A549 (cell line): Measurements from ENCODE around the gene GNAO1. TPM values are rescaled to one million over a fixed set of nuclear protein-coding genes. Genes with fewer than 3 reads are reported as not detected.

Experiments
- ATAC-seq, 2 experiments: fragments of 200-7000 bp in 1 of 2; fragments of >200 bp in 1 of 2; cut with Nextera tagmentation in 1 of 2; cut with Tn5 transposase in 1 of 2; 3 replicates each; pipeline versions ENCODE4 v1.8.0 to v1.9.1; 2018 to 2020; ENCODE audit warnings: mild to moderate bottlenecking in 1 of 2, moderate library complexity in 1 of 2
- CTCF ChIA-PET: fragments of 300-600 bp; sonication (Branson Sonifier 250); formaldehyde crosslinking; extraction: SDS; loops from one replicate; lab custom pipeline; 2021; ENCODE audit warnings: antibody characterized with exemption, inconsistent platforms; lab: Yijun Ruan, JAX
- POLR2A ChIA-PET: fragments of 350-600 bp; formaldehyde crosslinking; extraction: SDS; loops from one replicate; lab custom pipeline; 2021; ENCODE audit warnings: antibody characterized with exemption, inconsistent platforms; lab: Yijun Ruan, JAX
- DNase-seq, 2 experiments: peaks; one replicate each; pipeline versions ENCODE4 v3.0.0 to v3.0.0-alpha.2; 2011 to 2016; ENCODE audit warnings: low read depth in 1 of 2, low spot score in 1 of 2
- FAIRE-seq: peaks from 2 replicates; lab custom pipeline; 2011; peaks lifted over from hg19 to GRCh38; lab: Jason Lieb, UNC
- H3K27ac ChIP-seq, 2 experiments: fragments of >200 bp; sonication (Bioruptor Twin); formaldehyde crosslinking; 3 replicates each; pipeline ENCODE4 v1.5.1; 2016 to 2017
- H3K4me1 ChIP-seq: fragments of >200 bp; sonication (Bioruptor Twin); formaldehyde crosslinking; 3 replicates; pipeline ENCODE4 v1.6.1; 2016
- H3K4me2 ChIP-seq: fragments of >200 bp; sonication (Bioruptor Twin); formaldehyde crosslinking; 3 replicates; pipeline ENCODE4 v1.6.1; 2016
- H3K4me3 ChIP-seq: fragments of >200 bp; sonication (Bioruptor Twin); formaldehyde crosslinking; 3 replicates; pipeline ENCODE4 v1.5.1; 2016
- H3K9me3 ChIP-seq: fragments of >200 bp; sonication (Bioruptor Twin); formaldehyde crosslinking; 3 replicates; pipeline ENCODE4 v1.6.1; 2016
- ATOH8 ChIP-seq: fragments of 250-450 bp; sonication (Bioruptor Pico); IDR thresholded peaks from 2 replicates; pipeline ENCODE4 v1.5.0; 2020; ENCODE audit warnings: low read depth, mild to moderate bottlenecking, moderate library complexity
- CBX2 ChIP-seq: fragments of 200-600 bp; sonication (generic); IDR thresholded peaks from 2 replicates; pipeline ENCODE4 v1.6.1; 2016; ENCODE audit warnings: low read depth, mild to moderate bottlenecking, borderline replicate concordance
- EP300 ChIP-seq, 2 experiments: fragments of >200 bp; sonication (Bioruptor Twin); formaldehyde crosslinking; IDR thresholded peaks; 2 replicates in 1 of 2; 3 replicates in 1 of 2; pipeline ENCODE4 v1.6.1; 2016 to 2017
- FOXS1 ChIP-seq: fragments of 250-450 bp; sonication (Bioruptor Pico); IDR thresholded peaks from 2 replicates; pipeline ENCODE4 v1.5.0; 2020; ENCODE audit warnings: mild to moderate bottlenecking, moderate library complexity
- HEYL ChIP-seq: fragments of 250-450 bp; sonication (Bioruptor Pico); IDR thresholded peaks from 2 replicates; pipeline ENCODE4 v1.8.0; 2021; ENCODE audit warnings: mild to moderate bottlenecking, moderate library complexity
- HOXB13 ChIP-seq: fragments of 250-450 bp; sonication (Bioruptor Pico); IDR thresholded peaks from 2 replicates; pipeline ENCODE4 v1.5.0; 2020; ENCODE audit warnings: low read depth, mild to moderate bottlenecking, moderate library complexity
- MAFK ChIP-seq: fragments of 450-650 bp; IDR thresholded peaks from 2 replicates; pipeline ENCODE4 v1.6.1; 2014; ENCODE audit not compliant: partially characterized antibody
- POLR2AphosphoS2 ChIP-seq: conservative IDR thresholded peaks from 2 replicates; pipeline ENCODE4 v1.6.1; 2012; ENCODE audit warnings: low read length, improper control_type of control experiment, inconsistent platforms
- RAD21 ChIP-seq, 2 experiments: fragments of >200 bp in 1 of 2; sonication (Bioruptor Twin) in 1 of 2; formaldehyde crosslinking in 1 of 2; IDR thresholded peaks in 1 of 2; conservative IDR thresholded peaks in 1 of 2; 2 replicates in 1 of 2; 3 replicates in 1 of 2; pipeline ENCODE4 v1.6.1; 2012 to 2018; ENCODE audit warnings: inconsistent platforms in 1 of 2
- RARB ChIP-seq: fragments of 250-450 bp; sonication (Bioruptor Pico); IDR thresholded peaks from 2 replicates; pipeline ENCODE4 v1.8.0; 2021; ENCODE audit warnings: mild to moderate bottlenecking, moderate library complexity
- RNF2 ChIP-seq: fragments of 200-600 bp; sonication (generic); IDR thresholded peaks from 2 replicates; pipeline ENCODE4 v1.6.1; 2016; ENCODE audit warnings: low read depth, mild to moderate bottlenecking, antibody characterized with exemption, moderate library complexity, borderline replicate concordance
- SMC3 ChIP-seq: fragments of >200 bp; sonication (Bioruptor Twin); formaldehyde crosslinking; IDR thresholded peaks from 3 replicates; pipeline ENCODE4 v1.6.1; 2018; ENCODE audit warnings: inconsistent platforms
- TP53 ChIP-seq: fragments of 250-450 bp; sonication (Bioruptor Pico); IDR thresholded peaks from 2 replicates; pipeline ENCODE4 v1.5.0; 2021; ENCODE audit warnings: mild to moderate bottlenecking, moderate library complexity
- WGBS: methylation state at CpG from one replicate; pipeline ENCODE4 v1.1.6; 2017; ENCODE audit errors: missing lambda C conversion rate; 5-methylcytosine and 5-hydroxymethylcytosine counted together
- polyA plus RNA-seq, 4 experiments: library from polyadenylated mRNA; depleted of rRNA in 3 of 4; stranded (reverse); fragments of >200 nt; fragmentation: RNase III in 1 of 4; extraction: RNeasy Plus Mini Kit Qiagen cat#74134 plus additional on column Dnase treatment in 1 of 4; gene quantifications; 2 replicates in 3 of 4; 3 replicates in 1 of 4; pipeline ENCODE4 v1.2.3, GENCODE V29; 2011 to 2017
- small RNA-seq, 6 experiments: library from RNA; depleted of rRNA; stranded (forward); fragments of <200 nt; gene quantifications; one replicate each; pipeline ENCODE3, GENCODE V24; 2012
- TF ChIP-seq, protein P1 (sequence below): fragments of 200-600 bp; sonication (generic); IDR thresholded peaks from 2 replicates; pipeline ENCODE4 v1.6.1; 2016; ENCODE audit warnings: antibody characterized with exemption, mild to moderate bottlenecking, moderate library complexity
- TF ChIP-seq, protein P2 (sequence below): fragments of >200 bp; sonication (Bioruptor Twin); formaldehyde crosslinking; IDR thresholded peaks from 2 replicates; pipeline ENCODE4 v1.6.1; 2016
- TF ChIP-seq, protein P3 (sequence below): IDR thresholded peaks from 2 replicates; pipeline ENCODE4 v1.6.1; 2012

The GNAO1 gene
- polyA plus RNA-seq, 2 of the 4 experiments (the other 2 are of a cell fraction), result 0.22 to 0.23 TPM

GRCh38 chr16:56401482-56401881, 210.2 kb downstream of the GNAO1 start:
- Histone ChIP-seq H3K4me3 (no peak overlapping the region), H3K4me1 (peaks cover 4% of the 10 kb centered on the region; the same call in 2 of the 3 replicates), H3K9me3 (no peaks in the 10 kb centered on the region), H3K4me2 (no peak overlapping the region), H3K27ac (no peak overlapping the region)
- TF ChIP-seq HEYL (CRISPR knock-in tag) (no peak), RNF2 (no peak), EP300 (IDR thresholded peaks at IDR 0.05) (no peak), POLR2AphosphoS2 (no peak), RAD21 (conservative IDR thresholded peaks at IDR 0.05 in 1 of 2, IDR thresholded peaks at IDR 0.05 in 1 of 2) (no peak), RARB (no peak), HOXB13 (CRISPR knock-in tag) (no peak)
- TF ChIP-seq, protein P1, sequence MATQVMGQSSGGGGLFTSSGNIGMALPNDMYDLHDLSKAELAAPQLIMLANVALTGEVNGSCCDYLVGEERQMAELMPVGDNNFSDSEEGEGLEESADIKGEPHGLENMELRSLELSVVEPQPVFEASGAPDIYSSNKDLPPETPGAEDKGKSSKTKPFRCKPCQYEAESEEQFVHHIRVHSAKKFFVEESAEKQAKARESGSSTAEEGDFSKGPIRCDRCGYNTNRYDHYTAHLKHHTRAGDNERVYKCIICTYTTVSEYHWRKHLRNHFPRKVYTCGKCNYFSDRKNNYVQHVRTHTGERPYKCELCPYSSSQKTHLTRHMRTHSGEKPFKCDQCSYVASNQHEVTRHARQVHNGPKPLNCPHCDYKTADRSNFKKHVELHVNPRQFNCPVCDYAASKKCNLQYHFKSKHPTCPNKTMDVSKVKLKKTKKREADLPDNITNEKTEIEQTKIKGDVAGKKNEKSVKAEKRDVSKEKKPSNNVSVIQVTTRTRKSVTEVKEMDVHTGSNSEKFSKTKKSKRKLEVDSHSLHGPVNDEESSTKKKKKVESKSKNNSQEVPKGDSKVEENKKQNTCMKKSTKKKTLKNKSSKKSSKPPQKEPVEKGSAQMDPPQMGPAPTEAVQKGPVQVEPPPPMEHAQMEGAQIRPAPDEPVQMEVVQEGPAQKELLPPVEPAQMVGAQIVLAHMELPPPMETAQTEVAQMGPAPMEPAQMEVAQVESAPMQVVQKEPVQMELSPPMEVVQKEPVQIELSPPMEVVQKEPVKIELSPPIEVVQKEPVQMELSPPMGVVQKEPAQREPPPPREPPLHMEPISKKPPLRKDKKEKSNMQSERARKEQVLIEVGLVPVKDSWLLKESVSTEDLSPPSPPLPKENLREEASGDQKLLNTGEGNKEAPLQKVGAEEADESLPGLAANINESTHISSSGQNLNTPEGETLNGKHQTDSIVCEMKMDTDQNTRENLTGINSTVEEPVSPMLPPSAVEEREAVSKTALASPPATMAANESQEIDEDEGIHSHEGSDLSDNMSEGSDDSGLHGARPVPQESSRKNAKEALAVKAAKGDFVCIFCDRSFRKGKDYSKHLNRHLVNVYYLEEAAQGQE, result no peak
- TF ChIP-seq, protein P2, sequence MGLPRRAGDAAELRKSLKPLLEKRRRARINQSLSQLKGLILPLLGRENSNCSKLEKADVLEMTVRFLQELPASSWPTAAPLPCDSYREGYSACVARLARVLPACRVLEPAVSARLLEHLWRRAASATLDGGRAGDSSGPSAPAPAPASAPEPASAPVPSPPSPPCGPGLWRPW, result no peak
- peak; percentile 48 to 55 for DNase-seq
- ChIA-PET CTCF (interaction anchor here (0.7 to 2.1 kb wide), 11 partner anchors 12 to 84 kb away, joined by 3 to 10 read pairs (median 4); no protein-coding TSS in a partner anchor), POLR2A (interaction anchor here (1.0 kb wide), 1 partner anchor 19 kb away, joined by 9 read pairs; no protein-coding TSS in a partner anchor)
- 75% methylated on average over 5 of the region's 5 CpGs for WGBS
- ATAC-seq, result peak; percentile 96
- FAIRE-seq, result no peak

DNA sequence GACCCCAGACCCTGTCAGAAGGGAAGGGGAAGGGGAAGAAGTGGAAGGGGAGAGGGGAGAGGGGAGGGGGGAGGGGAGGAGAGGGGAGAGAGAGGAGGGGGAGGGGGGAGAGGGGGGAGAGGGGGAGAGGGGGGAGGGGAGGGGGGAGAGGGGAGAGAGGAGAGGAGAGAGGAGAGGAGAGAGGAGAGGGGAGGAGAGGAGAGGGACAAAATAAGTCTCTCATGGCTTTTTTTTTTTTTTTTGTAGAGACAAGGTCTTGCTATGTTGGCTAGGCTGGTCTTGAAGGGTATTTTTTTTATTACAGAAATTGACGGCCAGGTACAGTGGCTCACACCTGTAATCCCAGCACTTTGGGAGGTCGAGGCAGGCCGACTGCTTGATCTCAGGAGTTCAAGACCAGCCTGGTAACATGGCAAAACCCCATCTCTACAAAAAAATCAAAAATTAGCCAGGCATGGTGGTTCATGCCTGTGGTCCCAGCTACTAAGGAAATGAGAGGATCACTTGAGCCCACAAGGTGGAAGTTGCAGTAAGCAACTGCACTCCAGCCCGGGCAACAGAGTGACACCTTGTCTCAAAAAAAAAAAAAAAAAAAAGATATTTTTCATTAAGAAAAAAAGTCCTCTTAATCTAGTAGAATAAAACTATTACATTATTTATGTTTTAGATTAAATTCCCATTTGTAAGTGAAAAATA, 214.8 kb downstream of the GNAO1 start:
- Histone ChIP-seq H3K9me3 (no peaks in the 10 kb centered on the region), H3K4me1 (peaks cover 48% of the 10 kb centered on the region)
- DNase-seq, result no peak
- TF ChIP-seq ATOH8 (CRISPR knock-in tag), result no peak
- no peak for TF ChIP-seq FOXS1
- TF ChIP-seq HOXB13 (CRISPR knock-in tag), result no peak
- TF ChIP-seq SMC3, result no peak
- no peak for TF ChIP-seq TP53 (CRISPR knock-in tag)
- TF ChIP-seq, protein P3, sequence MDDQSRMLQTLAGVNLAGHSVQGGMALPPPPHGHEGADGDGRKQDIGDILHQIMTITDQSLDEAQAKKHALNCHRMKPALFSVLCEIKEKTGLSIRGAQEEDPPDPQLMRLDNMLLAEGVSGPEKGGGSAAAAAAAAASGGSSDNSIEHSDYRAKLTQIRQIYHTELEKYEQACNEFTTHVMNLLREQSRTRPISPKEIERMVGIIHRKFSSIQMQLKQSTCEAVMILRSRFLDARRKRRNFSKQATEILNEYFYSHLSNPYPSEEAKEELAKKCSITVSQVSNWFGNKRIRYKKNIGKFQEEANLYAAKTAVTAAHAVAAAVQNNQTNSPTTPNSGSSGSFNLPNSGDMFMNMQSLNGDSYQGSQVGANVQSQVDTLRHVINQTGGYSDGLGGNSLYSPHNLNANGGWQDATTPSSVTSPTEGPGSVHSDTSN, result no peak
- TF ChIP-seq CBX2, result no peak
- TF ChIP-seq HEYL (CRISPR knock-in tag), result no peak
- no peak for TF ChIP-seq MAFK
- TF ChIP-seq, all 56 proteins: peak for 0
- ChIA-PET CTCF (interaction anchor here (0.6 kb wide), 1 partner anchor 43 kb away, joined by 4 read pairs; no protein-coding TSS in a partner anchor), POLR2A (no interaction called here)
- Histone ChIP-seq H3K27ac (peak overlapping the region in 1 of 2 experiments; percentile 38; a peak in 1 of 6 replicates), H3K4me3 (no peak overlapping the region), H3K4me2 (no peak overlapping the region)
- no peak for ATAC-seq
- WGBS, result 68% methylated on average over 4 of the region's 4 CpGs
- no peak for FAIRE-seq

Small RNA genes within 50 kb of the gene (small RNA-seq; reads per million reads assigned to genes)
- 0 to 0.39 (median 0) reads per million in 6 experiments for gene MIR3935

Other genes starting within 250 kb of the GNAO1 start
- gene AMFR, start 234.1 kb downstream of the GNAO1 start, polyA plus RNA-seq (2011; rRNA removed), result 88.5 and 92.8 TPM in 2 replicates
- 61.3 to 68.9 TPM (median 68.6 TPM) in 3 replicates for gene AMFR, start 234.1 kb downstream of the GNAO1 start, polyA plus RNA-seq (2017; fragmentation: RNase III; extraction: RNeasy Plus Mini Kit Qiagen cat#74134 plus additional on column Dnase treatment)